ENCODE results near the gene TRABD. TPM values are rescaled to one million over a fixed set of nuclear protein-coding genes. Genes with fewer than 3 reads are reported as not detected.
"Not testable (repeated sequence)": the region's sequence is repeated elsewhere in the genome, so short reads cannot be mapped to it uniquely, and the experiment has no call there.

Gene TRABD
- total RNA-seq, 4 donors from 2014 or later, result 39.3 to 55.1 (median 45.8) TPM

GRCh38 chr22:50162391-50162956 is 23.2 kb upstream of the TRABD start:
- no peak for DNase-seq

GRCh38 chr22:50165436-50166123 is 20.1 kb upstream of the TRABD start:
- H3K27ac ChIP-seq, result no peak overlapping the region
- intact Hi-C loops (cut with DNase I), result no loop called here
- DNase-seq, result no peak
- H3K4me3 ChIP-seq, result no peak overlapping the region
- no peaks in the 10 kb centered on the region for H3K9me3 ChIP-seq
- peaks cover 0 to 35% (median 2%) of the 10 kb centered on the region in 4 donors for H3K27me3 ChIP-seq
- no peaks in the 10 kb centered on the region for H3K36me3 ChIP-seq
- 88 to 94% methylated on average over 8 to 9 of the region's 28 CpGs for WGBS, 2 donors
- no peak for TF ChIP-seq POLR2A (IDR thresholded peaks at IDR 0.05)
- no peak for TF ChIP-seq CTCF (IDR thresholded peaks at IDR 0.05)
- peaks cover 3 to 11% (median 11%) of the 10 kb centered on the region in 3 donors for H3K4me1 ChIP-seq

More at GRCh38 chr22:50162391-50162956, 23.2 kb upstream of the TRABD start:
- Histone ChIP-seq H3K27me3 (peaks cover 0 to 10% (median 0%) of the 10 kb centered on the region in 4 donors), H3K27ac (no peak overlapping the region), H3K36me3 (no peaks in the 10 kb centered on the region), H3K4me3 (no peak overlapping the region), H3K9me3 (no peaks in the 10 kb centered on the region), H3K4me1 (peaks cover 0 to 9% (median 0%) of the 10 kb centered on the region in 3 donors)
- no peak for TF ChIP-seq CTCF (IDR thresholded peaks at IDR 0.05)
- no peak for TF ChIP-seq POLR2A (IDR thresholded peaks at IDR 0.05)
- 50% methylated on average over 2 of the region's 10 CpGs; no CpG with 5 or more reads in 1 of the 2 donors for WGBS, 2 donors
- intact Hi-C loops (cut with DNase I), result no loop called here

- DNase-seq, result no peak
- no peak overlapping the region for H3K27ac ChIP-seq
- no peak overlapping the region for H3K4me3 ChIP-seq
- TF ChIP-seq CTCF (IDR thresholded peaks at IDR 0.05), result no peak
- no peak for TF ChIP-seq POLR2A (IDR thresholded peaks at IDR 0.05)
- H3K4me1 ChIP-seq, result peaks cover 3 to 28% (median 23%) of the 10 kb centered on the region in 3 donors
- H3K27me3 ChIP-seq, result peaks cover 0 to 48% (median 2%) of the 10 kb centered on the region in 4 donors
- H3K36me3 ChIP-seq, result no peaks in the 10 kb centered on the region
- intact Hi-C loops (cut with DNase I), result no loop called here
- WGBS, 2 donors, result 62 to 69% methylated on average over 7 to 11 of the region's 11 CpGs
- H3K9me3 ChIP-seq, result no peaks in the 10 kb centered on the region
Measured at GRCh38 chr22:50167689-50168489, 17.8 kb upstream of the TRABD start.

GRCh38 chr22:50168490-50169180 is 17.1 kb upstream of the TRABD start:
- Histone ChIP-seq H3K4me1 (peaks cover 3 to 28% (median 23%) of the 10 kb centered on the region in 3 donors), H3K27me3 (peaks cover 0 to 55% (median 2%) of the 10 kb centered on the region in 4 donors)
- DNase-seq; H3K9me3 ChIP-seq; H3K36me3 ChIP-seq; H3K27ac ChIP-seq; intact Hi-C loops (cut with DNase I); H3K4me3 ChIP-seq: not testable (repeated sequence)
- WGBS, 2 donors, result 70 to 79% methylated on average over 5 of the region's 5 CpGs

- intact Hi-C loops (cut with DNase I), result no loop called here
- no peak for TF ChIP-seq CTCF (IDR thresholded peaks at IDR 0.05)
- TF ChIP-seq POLR2A (IDR thresholded peaks at IDR 0.05), result no peak
- H3K27ac ChIP-seq, result peak overlapping the region in 2 of 4 donors; percentile 30 to 54
- H3K9me3 ChIP-seq, result no peaks in the 10 kb centered on the region
- 36 to 52% methylated on average over 9 to 11 of the region's 36 CpGs for WGBS, 2 donors
- H3K4me3 ChIP-seq, result peak overlapping the region; percentile 47 to 84 (median 57)
- no peaks in the 10 kb centered on the region for H3K36me3 ChIP-seq
- H3K27me3 ChIP-seq, result peaks cover 0 to 60% (median 2%) of the 10 kb centered on the region in 4 donors
- no peak for DNase-seq
- peaks cover 3 to 28% (median 23%) of the 10 kb centered on the region in 3 donors for H3K4me1 ChIP-seq
Measured at GRCh38 chr22:50169181-50169759, 16.4 kb upstream of the TRABD start.

Measured in esophagus squamous epithelium (tissue), 5 donors.